Measurements from ENCODE around the gene CDYL2.

DNA sequence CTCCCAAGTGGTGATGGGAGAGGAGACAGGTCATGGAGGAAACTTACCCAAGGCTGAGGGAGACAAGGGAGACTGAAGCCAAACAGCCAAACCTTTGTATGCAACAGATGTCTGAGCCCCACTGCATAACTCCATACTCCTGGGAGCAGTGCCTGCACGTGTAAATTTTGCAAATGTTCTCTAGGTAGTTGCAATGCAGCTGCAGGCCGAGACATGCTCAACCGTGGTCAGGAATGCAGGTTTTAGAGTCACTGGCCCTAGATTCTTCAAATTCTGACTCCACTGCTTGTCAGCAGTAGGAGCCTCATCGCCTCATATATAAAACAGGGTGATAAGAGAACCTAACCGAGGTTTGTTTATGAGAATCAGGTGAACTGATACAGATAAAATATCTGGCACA is 252.1 kb downstream of the CDYL2 start:
- TF ChIP-seq TAF1 (IDR thresholded peaks at IDR 0.05; ENCODE audit: borderline replicate concordance, low read depth, low read length): no peak
- TF ChIP-seq CHD2 (IDR thresholded peaks at IDR 0.05; ENCODE audit: low read length, partially characterized antibody): no peak
- no peak for TF ChIP-seq TCF12 (IDR thresholded peaks at IDR 0.05)
- no peak for TF ChIP-seq GABPA (IDR thresholded peaks at IDR 0.05; ENCODE audit: low read depth)
- TF ChIP-seq EZH2phosphoT487 (IDR thresholded peaks at IDR 0.05; ENCODE audit: borderline replicate concordance, low read depth): no peak
- TF ChIP-seq POLR2AphosphoS5 (IDR thresholded peaks at IDR 0.05; ENCODE audit: low read depth, low read length): no peak
- TF ChIP-seq, protein P1, sequence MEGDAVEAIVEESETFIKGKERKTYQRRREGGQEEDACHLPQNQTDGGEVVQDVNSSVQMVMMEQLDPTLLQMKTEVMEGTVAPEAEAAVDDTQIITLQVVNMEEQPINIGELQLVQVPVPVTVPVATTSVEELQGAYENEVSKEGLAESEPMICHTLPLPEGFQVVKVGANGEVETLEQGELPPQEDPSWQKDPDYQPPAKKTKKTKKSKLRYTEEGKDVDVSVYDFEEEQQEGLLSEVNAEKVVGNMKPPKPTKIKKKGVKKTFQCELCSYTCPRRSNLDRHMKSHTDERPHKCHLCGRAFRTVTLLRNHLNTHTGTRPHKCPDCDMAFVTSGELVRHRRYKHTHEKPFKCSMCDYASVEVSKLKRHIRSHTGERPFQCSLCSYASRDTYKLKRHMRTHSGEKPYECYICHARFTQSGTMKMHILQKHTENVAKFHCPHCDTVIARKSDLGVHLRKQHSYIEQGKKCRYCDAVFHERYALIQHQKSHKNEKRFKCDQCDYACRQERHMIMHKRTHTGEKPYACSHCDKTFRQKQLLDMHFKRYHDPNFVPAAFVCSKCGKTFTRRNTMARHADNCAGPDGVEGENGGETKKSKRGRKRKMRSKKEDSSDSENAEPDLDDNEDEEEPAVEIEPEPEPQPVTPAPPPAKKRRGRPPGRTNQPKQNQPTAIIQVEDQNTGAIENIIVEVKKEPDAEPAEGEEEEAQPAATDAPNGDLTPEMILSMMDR (IDR thresholded peaks at IDR 0.05): no peak
- TF ChIP-seq, protein P2, sequence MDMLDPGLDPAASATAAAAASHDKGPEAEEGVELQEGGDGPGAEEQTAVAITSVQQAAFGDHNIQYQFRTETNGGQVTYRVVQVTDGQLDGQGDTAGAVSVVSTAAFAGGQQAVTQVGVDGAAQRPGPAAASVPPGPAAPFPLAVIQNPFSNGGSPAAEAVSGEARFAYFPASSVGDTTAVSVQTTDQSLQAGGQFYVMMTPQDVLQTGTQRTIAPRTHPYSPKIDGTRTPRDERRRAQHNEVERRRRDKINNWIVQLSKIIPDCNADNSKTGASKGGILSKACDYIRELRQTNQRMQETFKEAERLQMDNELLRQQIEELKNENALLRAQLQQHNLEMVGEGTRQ (IDR thresholded peaks at IDR 0.05; ENCODE audit: borderline replicate concordance, low read depth, low read length): no peak
- TF ChIP-seq EP300 (IDR thresholded peaks at IDR 0.05; ENCODE audit: borderline replicate concordance in 1 of 2, low read depth in 1 of 2, low read length in 1 of 2): no peak
- TF ChIP-seq RAD21 (IDR thresholded peaks at IDR 0.05; ENCODE audit: low read length): no peak
- no peak for TF ChIP-seq SMC3 (IDR thresholded peaks at IDR 0.05; ENCODE audit: low read depth, low read length)
- no peak for TF ChIP-seq NRF1 (IDR thresholded peaks at IDR 0.05; ENCODE audit: low read depth, low read length)
